Type B pancreatic cell (in vitro differentiated cells): ENCODE data around the gene SFTPA1. TPM values are rescaled to one million over a fixed set of nuclear protein-coding genes. Genes with fewer than 3 reads are reported as not detected.
A peak's percentile ranks its signal among the peaks of the same experiment; 100 is the strongest.
"Not testable (repeated sequence)": the region's sequence is repeated elsewhere in the genome, so short reads cannot be mapped to it uniquely, and the experiment has no call there.

Experiments
- DNase-seq: peaks from one replicate; pipeline ENCODE4 v3.0.0; 2021; ENCODE audit warnings: mixed read lengths; ENCODE audit not compliant: unreplicated experiment; ENCODE audit errors: extremely low spot score
- H3K27ac Mint-ChIP-seq: 2 replicates; pipeline ENCODE4 v1.8.0; 2021; ENCODE audit warnings: mild to moderate bottlenecking, mixed read lengths
- H3K27me3 Mint-ChIP-seq: 2 replicates; pipeline ENCODE4 v1.8.0; 2021; ENCODE audit warnings: mixed read lengths
- H3K36me3 Mint-ChIP-seq: 2 replicates; pipeline ENCODE4 v1.8.0; 2021; ENCODE audit warnings: mixed read lengths
- H3K4me1 Mint-ChIP-seq: one replicate; pipeline ENCODE4 v1.8.0; 2021; ENCODE audit warnings: mixed read lengths; ENCODE audit not compliant: unreplicated experiment
- H3K4me3 Mint-ChIP-seq: 2 replicates; pipeline ENCODE4 v1.8.0; 2021; ENCODE audit warnings: mild to moderate bottlenecking, mixed read lengths
- H3K9me3 Mint-ChIP-seq: 2 replicates; pipeline ENCODE4 v1.8.0; 2021; ENCODE audit warnings: mixed read lengths
- CTCF ChIP-seq: fragments of 200-600 bp; sonication (generic); conservative IDR thresholded peaks from 2 replicates; pipeline ENCODE4 v1.5.0; 2021; ENCODE audit warnings: antibody characterized with exemption, mild to moderate bottlenecking
- long read RNA-seq: library from polyadenylated mRNA; unstranded; transcript quantifications from one replicate; pipeline ENCODE4 v2.0.0, GENCODE V29; 2020
- total RNA-seq: library from RNA; stranded (reverse); gene quantifications from 2 replicates; pipeline ENCODE4 v1.2.1, GENCODE V29; 2021; ENCODE audit warnings: low replicate concordance

SFTPA1 gene
- 0.22 and 5.9 TPM in 2 replicates for total RNA-seq
- long read RNA-seq, transcript SFTPA1-203 (5 exons, 2,141 nt), result major isoform, 20 of 30 reads
- long read RNA-seq, partial matches to known transcripts, result 3 of 30 reads
- long read RNA-seq, other reads (novel, unspliced or antisense), result 5 of 30 reads

- no peaks in the 10 kb centered on the region for H3K9me3 Mint-ChIP-seq
- no peak for DNase-seq
- peaks cover 24% of the 10 kb centered on the region for H3K27me3 Mint-ChIP-seq
- no peaks in the 10 kb centered on the region for H3K4me1 Mint-ChIP-seq
- no peak within 1 kb of the TSS for H3K27ac Mint-ChIP-seq
- H3K36me3 Mint-ChIP-seq, result no peaks in the 10 kb centered on the region
- no peak within 1 kb of the TSS for H3K4me3 Mint-ChIP-seq
- TF ChIP-seq CTCF, result no peak
Measured at GRCh38 chr10:79610601-79611191, at the start of gene SFTPA1. Gene SFTPA1 (plus strand): TSS chr10:79610939. CDS start chr10:79611826, 887 bp downstream.

- Mint-ChIP-seq H3K4me3 (no peak overlapping the region), H3K9me3 (no peaks in the 10 kb centered on the region), H3K36me3 (no peaks in the 10 kb centered on the region), H3K27ac (no peak overlapping the region), H3K27me3 (peaks cover 29% of the 10 kb centered on the region), H3K4me1 (peaks cover 5% of the 10 kb centered on the region)
- no peak for TF ChIP-seq CTCF
- no peak for DNase-seq
Measured at GRCh38 chr10:79561257-79561656, 49.5 kb upstream of the SFTPA1 start.

DNA sequence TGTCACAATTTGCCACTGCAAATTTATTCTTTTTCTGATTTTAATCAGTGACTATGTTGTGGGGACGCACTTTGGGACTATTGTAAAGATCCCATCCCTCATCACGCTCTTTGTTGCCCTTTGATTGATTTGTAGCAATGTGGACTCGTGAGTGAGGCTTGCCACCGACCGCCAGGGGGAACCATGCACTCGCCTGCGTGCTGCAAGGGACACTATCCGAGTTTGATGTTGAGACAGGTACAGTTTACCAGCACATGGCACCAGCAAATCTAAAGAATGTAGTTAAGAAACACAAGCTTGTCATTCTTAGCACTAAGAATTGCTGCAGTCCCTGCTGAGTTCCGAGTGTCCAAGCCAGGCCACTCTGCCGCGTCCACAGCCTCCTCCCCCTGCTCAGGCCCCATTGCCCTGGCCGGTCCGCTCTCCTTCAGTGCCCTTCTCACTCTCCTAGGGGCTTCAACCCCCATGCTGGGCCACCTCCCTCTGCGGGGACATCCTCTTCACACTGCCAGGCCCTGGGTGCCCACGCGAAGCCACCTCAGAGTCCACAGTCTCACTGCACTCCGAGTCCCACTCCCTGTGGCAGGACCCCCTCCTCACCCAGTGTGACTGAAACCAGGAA lies 48.5 kb upstream of the SFTPA1 start:
- Mint-ChIP-seq H3K36me3 (no peaks in the 10 kb centered on the region), H3K4me1 (peaks cover 5% of the 10 kb centered on the region), H3K9me3 (no peaks in the 10 kb centered on the region), H3K27ac (peak overlapping the region; percentile 39), H3K27me3 (peaks cover 30% of the 10 kb centered on the region), H3K4me3 (no peak overlapping the region)
- no peak for DNase-seq
- peak; percentile 93 for TF ChIP-seq CTCF

DNA sequence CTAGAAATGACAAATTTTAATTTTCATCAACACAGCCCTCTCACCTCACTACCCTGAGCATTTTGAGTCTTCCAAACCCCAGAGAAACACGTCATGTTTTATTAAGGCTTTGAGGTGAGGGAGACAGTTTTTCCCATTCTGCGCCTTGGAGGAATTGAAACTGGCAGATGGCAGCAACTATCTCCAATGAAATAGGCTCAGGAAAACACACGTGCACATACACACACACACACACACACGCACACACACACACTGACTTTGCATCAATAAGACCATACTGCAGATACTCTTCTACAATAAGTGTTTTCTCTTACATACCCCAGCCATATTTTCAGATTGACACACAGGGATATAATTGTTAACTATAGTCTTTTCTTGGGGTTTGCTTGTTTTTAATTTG lies 47.3 kb upstream of the SFTPA1 start:
- no peak overlapping the region for H3K4me3 Mint-ChIP-seq
- peaks cover 5% of the 10 kb centered on the region for H3K4me1 Mint-ChIP-seq
- no peaks in the 10 kb centered on the region for H3K36me3 Mint-ChIP-seq

GRCh38 chr10:79570624-79571023 lies 40.1 kb upstream of the SFTPA1 start:
- not testable (repeated sequence) for DNase-seq, H3K27ac Mint-ChIP-seq, H3K4me1 Mint-ChIP-seq, H3K36me3 Mint-ChIP-seq, H3K9me3 Mint-ChIP-seq, H3K4me3 Mint-ChIP-seq
- H3K27me3 Mint-ChIP-seq, result peaks cover 42% of the 10 kb centered on the region

More for the DNA sequence above, 47.3 kb upstream of the SFTPA1 start:
- no peak overlapping the region for H3K27ac Mint-ChIP-seq
- H3K9me3 Mint-ChIP-seq, result no peaks in the 10 kb centered on the region
- DNase-seq, result no peak
- peaks cover 28% of the 10 kb centered on the region for H3K27me3 Mint-ChIP-seq
- no peak for TF ChIP-seq CTCF

DNA sequence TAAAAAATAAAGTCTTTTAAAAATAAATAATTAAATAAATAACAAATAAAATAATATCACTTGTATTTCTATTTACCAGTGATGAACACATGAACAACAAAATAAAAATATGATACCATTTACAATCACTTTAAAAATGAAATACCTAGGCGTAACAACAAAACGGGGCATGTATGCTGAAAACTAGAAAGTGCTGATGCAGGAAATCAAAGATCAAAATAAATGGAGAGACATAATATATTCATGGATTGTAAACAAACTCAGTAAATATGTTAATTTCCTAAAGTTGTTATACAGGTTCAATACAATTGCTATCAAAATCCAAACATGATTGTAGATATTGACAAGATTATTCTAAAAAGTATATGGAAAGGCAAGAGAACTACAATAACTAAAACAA lies 31.4 kb upstream of the SFTPA1 start:
- TF ChIP-seq CTCF, result no peak
- no peaks in the 10 kb centered on the region for H3K9me3 Mint-ChIP-seq
- no peaks in the 10 kb centered on the region for H3K4me1 Mint-ChIP-seq
- H3K36me3 Mint-ChIP-seq, result no peaks in the 10 kb centered on the region
- H3K27me3 Mint-ChIP-seq, result peaks cover 22% of the 10 kb centered on the region
- DNase-seq, result no peak
- no peak overlapping the region for H3K27ac Mint-ChIP-seq
- no peak overlapping the region for H3K4me3 Mint-ChIP-seq
